Neural progenitor cell (in vitro differentiated cells): Measurements from ENCODE around the gene MYH1.

Experiments used
- EZH2 ChIP-seq: fragments of 200-600 bp; sonication (generic); IDR thresholded peaks from 2 replicates; pipeline ENCODE4 v1.6.1; 2017; ENCODE audit warnings: antibody characterized with exemption, mild to moderate bottlenecking, moderate library complexity
- EZH2phosphoT487 ChIP-seq: fragments of 200-600 bp; sonication (generic); IDR thresholded peaks from 2 replicates; pipeline ENCODE4 v1.6.1; 2017; ENCODE audit warnings: antibody characterized with exemption
- TF ChIP-seq, protein P1 (sequence below): fragments of 200-600 bp; sonication (generic); IDR thresholded peaks from 2 replicates; pipeline ENCODE4 v1.5.1; 2017; ENCODE audit warnings: antibody characterized with exemption, mild to moderate bottlenecking

DNA sequence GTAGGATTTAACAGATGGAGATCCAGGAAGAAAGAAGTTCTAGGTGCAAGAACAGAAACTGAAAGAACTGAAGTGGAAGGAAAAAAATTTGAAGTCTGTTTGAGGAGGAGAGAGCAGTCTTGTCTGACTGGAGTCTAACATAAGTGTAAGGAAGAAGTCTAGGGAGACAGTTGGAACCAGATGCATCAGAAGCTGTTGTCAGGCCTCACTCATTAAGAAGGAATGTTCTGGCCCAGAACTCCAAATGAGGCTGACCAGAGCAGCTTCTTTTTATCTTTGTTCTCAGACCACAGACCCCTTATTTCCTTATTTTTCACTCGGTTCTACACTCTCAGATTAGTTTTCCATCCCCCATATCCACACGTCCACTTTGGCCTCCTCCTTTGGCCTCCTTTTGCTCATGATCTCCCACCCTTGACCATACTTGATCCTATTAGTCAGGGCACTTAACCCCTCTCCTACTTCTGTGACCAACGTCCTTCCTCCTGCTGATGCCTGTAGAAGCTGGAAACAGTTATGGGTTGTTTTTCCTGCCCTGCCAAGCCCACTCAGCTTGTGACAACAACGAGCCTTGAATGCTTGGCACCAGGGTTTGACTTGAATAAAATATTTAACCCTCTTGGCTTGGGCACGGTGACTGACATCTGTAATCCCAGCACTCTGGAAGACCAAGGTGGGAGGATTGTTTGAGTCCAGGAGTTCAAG is 38.1 kb upstream of the MYH1 start:
- TF ChIP-seq, protein P1, sequence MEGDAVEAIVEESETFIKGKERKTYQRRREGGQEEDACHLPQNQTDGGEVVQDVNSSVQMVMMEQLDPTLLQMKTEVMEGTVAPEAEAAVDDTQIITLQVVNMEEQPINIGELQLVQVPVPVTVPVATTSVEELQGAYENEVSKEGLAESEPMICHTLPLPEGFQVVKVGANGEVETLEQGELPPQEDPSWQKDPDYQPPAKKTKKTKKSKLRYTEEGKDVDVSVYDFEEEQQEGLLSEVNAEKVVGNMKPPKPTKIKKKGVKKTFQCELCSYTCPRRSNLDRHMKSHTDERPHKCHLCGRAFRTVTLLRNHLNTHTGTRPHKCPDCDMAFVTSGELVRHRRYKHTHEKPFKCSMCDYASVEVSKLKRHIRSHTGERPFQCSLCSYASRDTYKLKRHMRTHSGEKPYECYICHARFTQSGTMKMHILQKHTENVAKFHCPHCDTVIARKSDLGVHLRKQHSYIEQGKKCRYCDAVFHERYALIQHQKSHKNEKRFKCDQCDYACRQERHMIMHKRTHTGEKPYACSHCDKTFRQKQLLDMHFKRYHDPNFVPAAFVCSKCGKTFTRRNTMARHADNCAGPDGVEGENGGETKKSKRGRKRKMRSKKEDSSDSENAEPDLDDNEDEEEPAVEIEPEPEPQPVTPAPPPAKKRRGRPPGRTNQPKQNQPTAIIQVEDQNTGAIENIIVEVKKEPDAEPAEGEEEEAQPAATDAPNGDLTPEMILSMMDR, result no peak
- TF ChIP-seq EZH2 (no peak), EZH2phosphoT487 (no peak)
